SK-N-SH (cell line): ENCODE measurements around the gene CACNA2D1. TPM values are rescaled to one million over a fixed set of nuclear protein-coding genes. Genes with fewer than 3 reads are reported as not detected.

Source experiments
- CTCF ChIA-PET: fragments of 300-600, 350-600 bp; formaldehyde crosslinking; extraction: SDS; loops from one replicate; lab custom pipeline; 2021; lab: Yijun Ruan, JAX
- POLR2A ChIA-PET: fragments of 350-600 bp; sonication (Branson Sonifier 250); formaldehyde crosslinking; extraction: SDS; loops from one replicate; lab custom pipeline; 2020; ENCODE audit warnings: antibody characterized with exemption, inconsistent platforms; lab: Yijun Ruan, JAX
- DNase-seq: peaks from one replicate; pipeline ENCODE4 v3.0.0; 2012
- H2AFZ ChIP-seq: fragments of 200-600 bp; sonication (generic); 2 replicates; pipeline ENCODE4 v1.8.1; 2016; ENCODE audit warnings: antibody characterized with exemption, mild to moderate bottlenecking, low read depth
- H3F3A ChIP-seq: fragments of 200-600 bp; sonication (generic); replicated peaks from 2 replicates; pipeline ENCODE3; 2016; ENCODE audit warnings: antibody characterized with exemption, mild to moderate bottlenecking; ENCODE audit not compliant: insufficient read depth
- H3K27ac ChIP-seq, 2 experiments: fragments of 200-500 bp in 1 of 2; fragments of 200-600 bp in 1 of 2; sonication (Bioruptor generic) in 1 of 2; sonication (generic), shearing (Covaris generic) in 1 of 2; 2 replicates each; pipeline versions ENCODE4 v1.5.1 to v1.6.1; 2014 to 2016; ENCODE audit warnings: low read depth in 2 of 2, inconsistent platforms in 1 of 2, low read length in 1 of 2, mild to moderate bottlenecking in 1 of 2, mixed read lengths in 1 of 2
- H3K27me3 ChIP-seq: fragments of 200-600 bp; sonication (generic), shearing (Covaris generic); 2 replicates; pipeline ENCODE4 v1.6.1; 2016; ENCODE audit warnings: mixed run types; ENCODE audit not compliant: insufficient read depth
- H3K36me3 ChIP-seq, 2 experiments: fragments of 200-500 bp in 1 of 2; fragments of 200-600 bp in 1 of 2; sonication (Bioruptor generic) in 1 of 2; sonication (generic) in 1 of 2; replicated peaks in 1 of 2; 2 replicates each; pipeline versions ENCODE3 to v1.5.1; 2014 to 2016; ENCODE audit warnings: low read length in 1 of 2, mild to moderate bottlenecking in 1 of 2; ENCODE audit not compliant: insufficient read depth in 2 of 2, control insufficient read depth in 1 of 2
- H3K4me1 ChIP-seq, 2 experiments: fragments of 200-500 bp in 1 of 2; fragments of 200-600 bp in 1 of 2; sonication (Bioruptor generic) in 1 of 2; sonication (generic), shearing (Covaris generic) in 1 of 2; 2 replicates each; pipeline versions ENCODE4 v1.5.1 to v1.6.1; 2014 to 2016; ENCODE audit warnings: low read depth in 1 of 2, low read length in 1 of 2, mixed run types in 1 of 2; ENCODE audit not compliant: insufficient read depth in 2 of 2, control insufficient read depth in 1 of 2
- H3K4me2 ChIP-seq: fragments of 200-600 bp; sonication (generic), shearing (Covaris generic); 2 replicates; pipeline ENCODE4 v1.6.1; 2017; ENCODE audit warnings: mixed run types
- H3K4me3 ChIP-seq, 2 experiments: fragments of 200-500 bp in 1 of 2; fragments of 200-600 bp in 1 of 2; sonication (Bioruptor generic) in 1 of 2; sonication (generic), shearing (Covaris generic) in 1 of 2; 2 replicates each; pipeline versions ENCODE4 v1.5.1 to v1.8.1; 2014 to 2016; ENCODE audit warnings: low read depth in 2 of 2, inconsistent platforms in 1 of 2, low read length in 1 of 2, mild to moderate bottlenecking in 1 of 2, mixed read lengths in 1 of 2, moderate library complexity in 1 of 2
- H3K79me2 ChIP-seq: fragments of 200-600 bp; sonication (generic); 2 replicates; pipeline ENCODE4 v1.8.1; 2017; ENCODE audit warnings: mild to moderate bottlenecking; ENCODE audit not compliant: insufficient read depth
- H3K9ac ChIP-seq: fragments of 200-600 bp; sonication (generic); 2 replicates; pipeline ENCODE4 v1.6.1; 2017; ENCODE audit warnings: mixed run types
- H3K9me2 ChIP-seq: fragments of 200-600 bp; sonication (generic); 2 replicates; pipeline ENCODE4 v1.6.1; 2017; ENCODE audit warnings: mixed run types
- H3K9me3 ChIP-seq: fragments of 200-600 bp; sonication (generic); 2 replicates; pipeline ENCODE4 v1.6.1; 2017; ENCODE audit warnings: mixed run types, mild to moderate bottlenecking, moderate library complexity
- H4K20me1 ChIP-seq: fragments of 200-600 bp; sonication (generic); 2 replicates; pipeline ENCODE4 v1.6.1; 2017; ENCODE audit warnings: mild to moderate bottlenecking, mixed run types; ENCODE audit not compliant: insufficient read depth
- CTCF ChIP-seq: fragments of 200-600 bp; sonication (generic); IDR thresholded peaks from 2 replicates; pipeline ENCODE4 v1.6.1; 2017; ENCODE audit warnings: antibody characterized with exemption, mild to moderate bottlenecking, moderate library complexity
- FOXJ3 ChIP-seq: sonication (generic); formaldehyde crosslinking; IDR thresholded peaks from 2 replicates; pipeline ENCODE4 v1.5.1; 2020; ENCODE audit warnings: mild to moderate bottlenecking, missing genetic modification reagents
- IRF3 ChIP-seq: fragments of 150-350 bp; IDR thresholded peaks from 2 replicates; pipeline ENCODE4 v1.6.1; 2016; ENCODE audit warnings: mild to moderate bottlenecking, low read depth, low read length
- JUND ChIP-seq: IDR thresholded peaks from 2 replicates; pipeline ENCODE4 v1.4.0; 2012
- MEF2A ChIP-seq: IDR thresholded peaks from 2 replicates; pipeline ENCODE4 v1.4.0; 2012; ENCODE audit warnings: low read depth, borderline replicate concordance
- MXI1 ChIP-seq: IDR thresholded peaks from 2 replicates; pipeline ENCODE4 v1.6.1; 2012; ENCODE audit warnings: mild to moderate bottlenecking, low read depth, low read length, improper control_type of control experiment
- NRF1 ChIP-seq: IDR thresholded peaks from 2 replicates; pipeline ENCODE4 v1.6.1; 2012; ENCODE audit warnings: low read depth, mild to moderate bottlenecking, low read length
- PBX3 ChIP-seq: IDR thresholded peaks from 2 replicates; pipeline ENCODE4; 2012
- RCOR1 ChIP-seq: fragments of 150-350 bp; IDR thresholded peaks from 2 replicates; pipeline ENCODE4 v1.6.1; 2017; ENCODE audit warnings: antibody characterized with exemption, low read length
- RXRA ChIP-seq: IDR thresholded peaks from 2 replicates; pipeline ENCODE4 v1.4.0; 2012; ENCODE audit warnings: low read depth, mild to moderate bottlenecking, borderline replicate concordance
- TEAD4 ChIP-seq: IDR thresholded peaks from 2 replicates; pipeline ENCODE4 v1.4.0; 2012; ENCODE audit warnings: mild to moderate bottlenecking, borderline replicate concordance; ENCODE audit not compliant: insufficient read depth
- USF1 ChIP-seq: IDR thresholded peaks from 2 replicates; pipeline ENCODE4 v1.4.0; 2012; ENCODE audit warnings: low read depth, borderline replicate concordance
- YY1 ChIP-seq: IDR thresholded peaks from 2 replicates; pipeline ENCODE4 v1.4.0; 2012; ENCODE audit warnings: low read depth, mild to moderate bottlenecking
- ZBTB33 ChIP-seq: IDR thresholded peaks from 2 replicates; pipeline ENCODE4 v1.4.0; 2012; ENCODE audit warnings: low read depth, borderline replicate concordance
- WGBS: methylation state at CpG from one replicate; pipeline ENCODE4 v1.1.6; 2017; ENCODE audit warnings: low lambda C conversion rate; 5-methylcytosine and 5-hydroxymethylcytosine counted together
- polyA plus RNA-seq, 3 experiments: library from polyadenylated mRNA; depleted of rRNA; stranded (reverse); fragments of >200 nt; gene quantifications; 2 replicates each; pipeline ENCODE4 v1.2.3, GENCODE V29; 2012

The CACNA2D1 gene
- polyA plus RNA-seq, 1 of the 3 experiments (the other 2 are of a cell fraction): 3.4 TPM

GRCh38 chr7:82317760-82318159, 125.8 kb downstream of the CACNA2D1 start:
- peaks cover 10 to 58% of the 10 kb centered on the region in 2 experiments; a peak in 3 of 4 replicates for H3K4me1 ChIP-seq
- peak overlapping the region in 1 of 2 experiments; percentile 96; a peak in 2 of 4 replicates for H3K27ac ChIP-seq
- no peaks in the 10 kb centered on the region for H3K27me3 ChIP-seq
- no peaks in the 10 kb centered on the region for H3K36me3 ChIP-seq
- H3K4me2 ChIP-seq: no peak overlapping the region
- H3K9ac ChIP-seq: no peak overlapping the region
- no peaks in the 10 kb centered on the region for H3K79me2 ChIP-seq
- DNase-seq: no peak
- no peak for TF ChIP-seq RCOR1
- TF ChIP-seq MEF2A: no peak
- no peak for TF ChIP-seq IRF3
- no peak for TF ChIP-seq RXRA
- no peak for TF ChIP-seq PBX3
- no peak for TF ChIP-seq CTCF
- no peak for TF ChIP-seq TEAD4
- TF ChIP-seq NRF1: no peak
- TF ChIP-seq MXI1: no peak
- no peak for TF ChIP-seq JUND
- no peak for TF ChIP-seq ZBTB33
- TF ChIP-seq USF1: no peak
- no peak for TF ChIP-seq YY1
- no peak for TF ChIP-seq FOXJ3 (CRISPR knock-in tag)
- no peaks in the 10 kb centered on the region for H3K9me2 ChIP-seq
- no peaks in the 10 kb centered on the region for H4K20me1 ChIP-seq
- H3K9me3 ChIP-seq: no peaks in the 10 kb centered on the region
- WGBS: 99% methylated on average over 2 of the region's 2 CpGs
- no peak overlapping the region for H3K4me3 ChIP-seq
- peaks cover 16% of the 10 kb centered on the region for H3F3A ChIP-seq
- H2AFZ ChIP-seq: no peak overlapping the region
- CTCF ChIA-PET: interaction anchor here (0.7 to 1.7 kb wide), 11 partner anchors 8 to 651 kb away, joined by 3 to 7 read pairs (median 3); no protein-coding TSS in a partner anchor
- POLR2A ChIA-PET: no interaction called here
